ENCODE results near the gene TCF19. TPM values are rescaled to one million over a fixed set of nuclear protein-coding genes. Genes with fewer than 3 reads are reported as not detected.

Gene TCF19
- total RNA-seq, 1 experiment from 2014 or later, result 12.7 TPM

DNA sequence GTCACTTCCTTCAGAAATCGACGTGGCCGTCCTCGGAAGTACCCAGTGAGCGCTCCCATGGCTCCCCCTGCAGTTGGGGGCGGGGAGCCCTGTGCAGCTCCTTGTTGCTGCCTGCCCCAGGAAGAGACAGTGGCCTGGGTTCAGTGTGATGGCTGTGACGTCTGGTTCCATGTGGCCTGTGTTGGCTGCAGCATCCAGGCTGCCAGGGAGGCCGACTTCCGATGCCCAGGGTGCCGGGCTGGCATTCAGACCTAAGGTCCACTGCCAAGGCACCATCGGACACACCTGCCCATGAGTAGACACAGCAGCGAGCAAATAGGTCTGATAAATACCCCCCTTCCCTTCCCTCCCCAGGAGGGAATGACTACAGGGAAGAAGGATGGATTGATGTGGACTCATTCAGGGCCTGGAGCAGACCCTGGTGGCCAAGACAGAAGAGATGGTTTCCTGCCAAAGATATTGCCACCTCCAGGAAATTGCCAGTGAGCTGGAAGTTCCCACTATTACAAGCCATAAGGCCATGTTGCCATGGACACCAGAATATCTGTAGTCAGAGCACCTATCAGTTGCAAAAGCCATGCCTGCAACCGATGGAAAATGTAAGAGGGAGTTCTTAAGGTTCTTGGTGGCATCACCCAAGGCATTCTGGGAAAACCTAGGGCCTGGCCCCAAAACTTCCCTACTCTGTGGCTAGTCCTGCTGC, 4.2 kb downstream of the TCF19 start:
- Mint-ChIP-seq H3K36me3 (peaks cover 53% of the 10 kb centered on the region), H3K9me3 (no peaks in the 10 kb centered on the region), H3K4me3 (no peak overlapping the region), H3K4me1 (peaks cover 60% of the 10 kb centered on the region), H3K27ac (peak overlapping the region; percentile 92), H3K27me3 (ENCODE audit: low read depth) (no peaks in the 10 kb centered on the region)
- DNase-seq (ENCODE audit: low spot score) (no peak), ATAC-seq (peak; percentile 3)
- ChIA-PET POLR2A (interaction anchor here (1.0 to 1.4 kb wide), 3 partner anchors 9 to 10 kb away, joined by 3 to 5 read pairs (median 5); no protein-coding TSS in a partner anchor), CTCF (interaction anchor here (0.8 to 3.0 kb wide), 5 partner anchors 9 to 204 kb away, joined by 3 to 16 read pairs (median 4); no protein-coding TSS in a partner anchor)
- TF ChIP-seq ZNF671 (CRISPR knock-in tag; IDR thresholded peaks at IDR 0.05) (0 out of 2 replicates have a peak, but pooled peaks have one; percentile 51), GRHL2 (CRISPR knock-in tag; IDR thresholded peaks at IDR 0.05; ENCODE audit: insufficient replicate concordance, severe bottlenecking) (no peak), ZBTB21 (CRISPR knock-in tag; IDR thresholded peaks at IDR 0.05; ENCODE audit: borderline replicate concordance) (0 out of 2 replicates have a peak, but pooled peaks have one; percentile 40), ELF4 (CRISPR knock-in tag; IDR thresholded peaks at IDR 0.05; ENCODE audit: low read depth) (no peak), ZNF423 (CRISPR knock-in tag; IDR thresholded peaks at IDR 0.05) (no peak), NR3C1 (CRISPR knock-in tag; conservative IDR thresholded peaks at IDR 0.05; ENCODE audit: low read depth) (no peak), MLX (CRISPR knock-in tag; IDR thresholded peaks at IDR 0.05) (no peak), FOXP1 (CRISPR knock-in tag; IDR thresholded peaks at IDR 0.05; ENCODE audit: borderline replicate concordance) (peak; percentile 36; the same call in 1 of the 2 replicates), NFATC4 (CRISPR knock-in tag; IDR thresholded peaks at IDR 0.05) (peak; percentile 69; the same call in 1 of the 2 replicates), ETV6 (CRISPR knock-in tag; IDR thresholded peaks at IDR 0.05) (0 out of 2 replicates have a peak, but pooled peaks have one; percentile 50), MYBL2 (CRISPR knock-in tag; IDR thresholded peaks at IDR 0.05) (0 out of 2 replicates have a peak, but pooled peaks have one; percentile 9), ESRRA (CRISPR knock-in tag; IDR thresholded peaks at IDR 0.05; ENCODE audit: borderline replicate concordance) (0 out of 2 replicates have a peak, but pooled peaks have one; percentile 19)
- TF ChIP-seq, protein P1, sequence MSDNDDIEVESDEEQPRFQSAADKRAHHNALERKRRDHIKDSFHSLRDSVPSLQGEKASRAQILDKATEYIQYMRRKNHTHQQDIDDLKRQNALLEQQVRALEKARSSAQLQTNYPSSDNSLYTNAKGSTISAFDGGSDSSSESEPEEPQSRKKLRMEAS (CRISPR knock-in tag; IDR thresholded peaks at IDR 0.05), result no peak
- TF ChIP-seq, protein P2, sequence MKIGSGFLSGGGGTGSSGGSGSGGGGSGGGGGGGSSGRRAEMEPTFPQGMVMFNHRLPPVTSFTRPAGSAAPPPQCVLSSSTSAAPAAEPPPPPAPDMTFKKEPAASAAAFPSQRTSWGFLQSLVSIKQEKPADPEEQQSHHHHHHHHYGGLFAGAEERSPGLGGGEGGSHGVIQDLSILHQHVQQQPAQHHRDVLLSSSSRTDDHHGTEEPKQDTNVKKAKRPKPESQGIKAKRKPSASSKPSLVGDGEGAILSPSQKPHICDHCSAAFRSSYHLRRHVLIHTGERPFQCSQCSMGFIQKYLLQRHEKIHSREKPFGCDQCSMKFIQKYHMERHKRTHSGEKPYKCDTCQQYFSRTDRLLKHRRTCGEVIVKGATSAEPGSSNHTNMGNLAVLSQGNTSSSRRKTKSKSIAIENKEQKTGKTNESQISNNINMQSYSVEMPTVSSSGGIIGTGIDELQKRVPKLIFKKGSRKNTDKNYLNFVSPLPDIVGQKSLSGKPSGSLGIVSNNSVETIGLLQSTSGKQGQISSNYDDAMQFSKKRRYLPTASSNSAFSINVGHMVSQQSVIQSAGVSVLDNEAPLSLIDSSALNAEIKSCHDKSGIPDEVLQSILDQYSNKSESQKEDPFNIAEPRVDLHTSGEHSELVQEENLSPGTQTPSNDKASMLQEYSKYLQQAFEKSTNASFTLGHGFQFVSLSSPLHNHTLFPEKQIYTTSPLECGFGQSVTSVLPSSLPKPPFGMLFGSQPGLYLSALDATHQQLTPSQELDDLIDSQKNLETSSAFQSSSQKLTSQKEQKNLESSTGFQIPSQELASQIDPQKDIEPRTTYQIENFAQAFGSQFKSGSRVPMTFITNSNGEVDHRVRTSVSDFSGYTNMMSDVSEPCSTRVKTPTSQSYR (CRISPR knock-in tag; IDR thresholded peaks at IDR 0.05), result no peak
- TF ChIP-seq, protein P3, sequence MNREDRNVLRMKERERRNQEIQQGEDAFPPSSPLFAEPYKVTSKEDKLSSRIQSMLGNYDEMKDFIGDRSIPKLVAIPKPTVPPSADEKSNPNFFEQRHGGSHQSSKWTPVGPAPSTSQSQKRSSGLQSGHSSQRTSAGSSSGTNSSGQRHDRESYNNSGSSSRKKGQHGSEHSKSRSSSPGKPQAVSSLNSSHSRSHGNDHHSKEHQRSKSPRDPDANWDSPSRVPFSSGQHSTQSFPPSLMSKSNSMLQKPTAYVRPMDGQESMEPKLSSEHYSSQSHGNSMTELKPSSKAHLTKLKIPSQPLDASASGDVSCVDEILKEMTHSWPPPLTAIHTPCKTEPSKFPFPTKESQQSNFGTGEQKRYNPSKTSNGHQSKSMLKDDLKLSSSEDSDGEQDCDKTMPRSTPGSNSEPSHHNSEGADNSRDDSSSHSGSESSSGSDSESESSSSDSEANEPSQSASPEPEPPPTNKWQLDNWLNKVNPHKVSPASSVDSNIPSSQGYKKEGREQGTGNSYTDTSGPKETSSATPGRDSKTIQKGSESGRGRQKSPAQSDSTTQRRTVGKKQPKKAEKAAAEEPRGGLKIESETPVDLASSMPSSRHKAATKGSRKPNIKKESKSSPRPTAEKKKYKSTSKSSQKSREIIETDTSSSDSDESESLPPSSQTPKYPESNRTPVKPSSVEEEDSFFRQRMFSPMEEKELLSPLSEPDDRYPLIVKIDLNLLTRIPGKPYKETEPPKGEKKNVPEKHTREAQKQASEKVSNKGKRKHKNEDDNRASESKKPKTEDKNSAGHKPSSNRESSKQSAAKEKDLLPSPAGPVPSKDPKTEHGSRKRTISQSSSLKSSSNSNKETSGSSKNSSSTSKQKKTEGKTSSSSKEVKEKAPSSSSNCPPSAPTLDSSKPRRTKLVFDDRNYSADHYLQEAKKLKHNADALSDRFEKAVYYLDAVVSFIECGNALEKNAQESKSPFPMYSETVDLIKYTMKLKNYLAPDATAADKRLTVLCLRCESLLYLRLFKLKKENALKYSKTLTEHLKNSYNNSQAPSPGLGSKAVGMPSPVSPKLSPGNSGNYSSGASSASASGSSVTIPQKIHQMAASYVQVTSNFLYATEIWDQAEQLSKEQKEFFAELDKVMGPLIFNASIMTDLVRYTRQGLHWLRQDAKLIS (CRISPR knock-in tag; IDR thresholded peaks at IDR 0.05; ENCODE audit: borderline replicate concordance), result peak; percentile 50; the same call in 1 of the 2 replicates

- Mint-ChIP-seq H3K9me3 (no peaks in the 10 kb centered on the region), H3K27ac (peak overlapping the region; percentile 81), H3K27me3 (ENCODE audit: low read depth) (no peaks in the 10 kb centered on the region), H3K4me3 (no peak overlapping the region), H3K36me3 (peaks cover 65% of the 10 kb centered on the region), H3K4me1 (peaks cover 68% of the 10 kb centered on the region)
- CTCF ChIA-PET, result no interaction called here
- ATAC-seq, result no peak
- no peak for DNase-seq (ENCODE audit: low spot score)
- POLR2A ChIA-PET, result interaction anchor here (0.6 to 1.4 kb wide), 3 partner anchors 8 to 9 kb away, joined by 3 to 5 read pairs (median 3); no protein-coding TSS in a partner anchor
- TF ChIP-seq NR3C1 (CRISPR knock-in tag; conservative IDR thresholded peaks at IDR 0.05; ENCODE audit: low read depth), result no peak
- TF ChIP-seq, protein P4, sequence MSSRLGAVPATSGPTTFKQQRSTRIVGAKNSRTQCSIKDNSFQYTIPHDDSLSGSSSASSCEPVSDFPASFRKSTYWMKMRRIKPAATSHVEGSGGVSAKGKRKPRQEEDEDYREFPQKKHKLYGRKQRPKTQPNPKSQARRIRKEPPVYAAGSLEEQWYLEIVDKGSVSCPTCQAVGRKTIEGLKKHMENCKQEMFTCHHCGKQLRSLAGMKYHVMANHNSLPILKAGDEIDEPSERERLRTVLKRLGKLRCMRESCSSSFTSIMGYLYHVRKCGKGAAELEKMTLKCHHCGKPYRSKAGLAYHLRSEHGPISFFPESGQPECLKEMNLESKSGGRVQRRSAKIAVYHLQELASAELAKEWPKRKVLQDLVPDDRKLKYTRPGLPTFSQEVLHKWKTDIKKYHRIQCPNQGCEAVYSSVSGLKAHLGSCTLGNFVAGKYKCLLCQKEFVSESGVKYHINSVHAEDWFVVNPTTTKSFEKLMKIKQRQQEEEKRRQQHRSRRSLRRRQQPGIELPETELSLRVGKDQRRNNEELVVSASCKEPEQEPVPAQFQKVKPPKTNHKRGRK (CRISPR knock-in tag; IDR thresholded peaks at IDR 0.05; ENCODE audit: borderline replicate concordance), result no peak
- TF ChIP-seq, protein P5, sequence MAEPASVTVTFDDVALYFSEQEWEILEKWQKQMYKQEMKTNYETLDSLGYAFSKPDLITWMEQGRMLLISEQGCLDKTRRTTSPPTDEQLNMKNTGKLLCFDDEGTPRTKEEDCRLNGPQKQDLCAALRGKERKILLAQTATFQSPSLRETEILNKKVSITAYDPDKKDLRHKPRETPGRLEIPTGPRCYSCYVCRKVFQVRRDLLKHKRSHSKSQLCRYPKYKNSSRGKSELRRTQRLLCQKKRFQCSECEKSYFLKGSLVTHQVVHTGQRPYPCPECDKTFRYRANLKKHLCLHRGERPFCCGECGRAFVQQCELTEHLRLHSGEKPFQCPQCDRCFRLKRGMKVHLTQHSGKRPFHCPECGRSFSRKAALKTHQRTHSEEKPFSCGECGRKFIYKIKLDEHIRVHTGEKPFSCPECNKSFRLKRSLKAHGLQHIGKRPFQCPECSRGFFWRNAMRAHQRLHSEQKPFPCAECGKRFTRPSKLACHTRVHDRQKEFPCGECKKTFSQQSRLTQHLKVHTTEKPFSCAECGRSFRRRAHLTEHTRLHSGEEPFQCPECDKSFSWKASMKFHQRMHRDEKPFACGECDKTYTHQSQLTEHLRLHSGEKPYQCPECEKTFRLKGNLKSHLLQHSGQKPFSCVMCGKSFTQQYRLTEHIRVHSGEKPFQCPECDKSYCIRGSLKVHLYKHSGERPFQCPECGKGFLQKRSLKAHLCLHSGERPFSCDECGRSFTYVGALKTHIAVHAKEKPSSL (CRISPR knock-in tag; conservative IDR thresholded peaks at IDR 0.05), result no peak
- no peak for TF ChIP-seq NFE2L1 (CRISPR knock-in tag; IDR thresholded peaks at IDR 0.05)
- TF ChIP-seq, protein P6, sequence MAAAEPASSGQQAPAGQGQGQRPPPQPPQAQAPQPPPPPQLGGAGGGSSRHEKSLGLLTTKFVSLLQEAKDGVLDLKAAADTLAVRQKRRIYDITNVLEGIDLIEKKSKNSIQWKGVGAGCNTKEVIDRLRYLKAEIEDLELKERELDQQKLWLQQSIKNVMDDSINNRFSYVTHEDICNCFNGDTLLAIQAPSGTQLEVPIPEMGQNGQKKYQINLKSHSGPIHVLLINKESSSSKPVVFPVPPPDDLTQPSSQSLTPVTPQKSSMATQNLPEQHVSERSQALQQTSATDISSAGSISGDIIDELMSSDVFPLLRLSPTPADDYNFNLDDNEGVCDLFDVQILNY (CRISPR knock-in tag; IDR thresholded peaks at IDR 0.05), result no peak
- TF ChIP-seq SMAD4 (CRISPR knock-in tag; IDR thresholded peaks at IDR 0.05), result no peak
Observed at GRCh38 chr6:31163922-31164321, 5.5 kb downstream of the TCF19 start.

All from WTC11 (cell line).